Sigmoid colon (tissue), 4 donors: ENCODE results near the gene FITM2.

Experiments used
- CTCF ChIP-seq, 4 experiments: fragments of 450-650 bp in 3 of 4; fragments of 200-600 bp in 1 of 4; IDR thresholded peaks; one replicate each; pipeline ENCODE4 v1.5.1; 2016 to 2019; ENCODE audit warnings: antibody characterized with exemption in 4 of 4, mild to moderate bottlenecking in 3 of 4, moderate library complexity in 2 of 4
- EP300 ChIP-seq, 4 donors: sonication (generic); formaldehyde crosslinking; IDR thresholded peaks; one replicate each; pipeline ENCODE4 v1.6.1; 2017; ENCODE audit warnings: antibody characterized with exemption in 4 of 4
- POLR2A ChIP-seq, 2 donors: fragments of 450-650 bp; IDR thresholded peaks; one replicate each; pipeline ENCODE4 v1.6.1; 2016; ENCODE audit warnings: antibody characterized with exemption in 2 of 2, mild to moderate bottlenecking in 2 of 2, moderate library complexity in 2 of 2
- POLR2AphosphoS5 ChIP-seq, 4 donors: sonication (generic); formaldehyde crosslinking; IDR thresholded peaks; one replicate each; pipeline ENCODE4 v1.6.1; 2017; ENCODE audit warnings: antibody characterized with exemption in 4 of 4

GRCh38 chr20:44336725-44337380 lies 25.9 kb upstream of the FITM2 start, which contains the start of gene R3HDML:
- TF ChIP-seq POLR2A (IDR thresholded peaks at IDR 0.05) (no peak), EP300 (IDR thresholded peaks at IDR 0.05) (no peak), CTCF (IDR thresholded peaks at IDR 0.05) (no peak), POLR2AphosphoS5 (IDR thresholded peaks at IDR 0.05) (no peak)
